ENCODE results near the gene GPX2. TPM values are rescaled to one million over a fixed set of nuclear protein-coding genes. Genes with fewer than 3 reads are reported as not detected.

Gene GPX2
- total RNA-seq, 1 donor from 2014 or later = not detected

DNA sequence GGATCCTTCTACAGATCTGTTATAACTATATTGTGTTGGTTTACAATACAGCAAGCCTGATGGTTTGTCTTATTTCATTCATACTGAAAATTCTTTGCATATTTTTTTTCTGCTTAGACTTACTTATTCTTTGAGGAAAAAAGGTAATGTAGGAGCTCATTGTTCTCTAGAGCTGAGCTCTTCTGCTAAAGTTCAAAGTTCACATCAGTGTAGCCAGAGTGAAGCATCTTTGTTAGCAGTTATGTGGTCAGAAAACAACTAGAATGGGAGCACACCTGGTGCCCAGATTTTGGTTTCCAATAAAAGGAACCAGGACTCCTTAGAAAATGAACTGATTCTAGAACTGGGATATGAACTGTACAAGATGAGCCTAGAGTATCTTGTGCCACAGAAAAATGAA lies 10.3 kb downstream of the GPX2 start:
- H3K27ac ChIP-seq = no peak overlapping the region
- H3K9me3 ChIP-seq (ENCODE audit: low read depth) = no peaks in the 10 kb centered on the region
- H3K9ac ChIP-seq = no peak overlapping the region
- no peak for DNase-seq (ENCODE audit: low spot score)
- no peaks in the 10 kb centered on the region for H3K27me3 ChIP-seq
- H3K27ac Mint-ChIP-seq = no peak overlapping the region
- TF ChIP-seq EZH2 (IDR thresholded peaks at IDR 0.05) (no peak), EZH2phosphoT487 (IDR thresholded peaks at IDR 0.05) (no peak)
- TF ChIP-seq, protein P1, sequence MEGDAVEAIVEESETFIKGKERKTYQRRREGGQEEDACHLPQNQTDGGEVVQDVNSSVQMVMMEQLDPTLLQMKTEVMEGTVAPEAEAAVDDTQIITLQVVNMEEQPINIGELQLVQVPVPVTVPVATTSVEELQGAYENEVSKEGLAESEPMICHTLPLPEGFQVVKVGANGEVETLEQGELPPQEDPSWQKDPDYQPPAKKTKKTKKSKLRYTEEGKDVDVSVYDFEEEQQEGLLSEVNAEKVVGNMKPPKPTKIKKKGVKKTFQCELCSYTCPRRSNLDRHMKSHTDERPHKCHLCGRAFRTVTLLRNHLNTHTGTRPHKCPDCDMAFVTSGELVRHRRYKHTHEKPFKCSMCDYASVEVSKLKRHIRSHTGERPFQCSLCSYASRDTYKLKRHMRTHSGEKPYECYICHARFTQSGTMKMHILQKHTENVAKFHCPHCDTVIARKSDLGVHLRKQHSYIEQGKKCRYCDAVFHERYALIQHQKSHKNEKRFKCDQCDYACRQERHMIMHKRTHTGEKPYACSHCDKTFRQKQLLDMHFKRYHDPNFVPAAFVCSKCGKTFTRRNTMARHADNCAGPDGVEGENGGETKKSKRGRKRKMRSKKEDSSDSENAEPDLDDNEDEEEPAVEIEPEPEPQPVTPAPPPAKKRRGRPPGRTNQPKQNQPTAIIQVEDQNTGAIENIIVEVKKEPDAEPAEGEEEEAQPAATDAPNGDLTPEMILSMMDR (IDR thresholded peaks at IDR 0.05) = no peak
- peaks cover 7% of the 10 kb centered on the region for H3K36me3 Mint-ChIP-seq
- no peaks in the 10 kb centered on the region for H3K4me1 Mint-ChIP-seq
- peaks cover 14% of the 10 kb centered on the region for H3K36me3 ChIP-seq
- no peak overlapping the region for H3K4me3 Mint-ChIP-seq
- no peak overlapping the region for H3K4me3 ChIP-seq
- H3F3A ChIP-seq (ENCODE audit: low read depth) = no peaks in the 10 kb centered on the region
- H3K4me2 ChIP-seq = no peak overlapping the region
- H3K9me3 Mint-ChIP-seq = no peaks in the 10 kb centered on the region
- no peaks in the 10 kb centered on the region for H3K4me1 ChIP-seq
- peaks cover 23% of the 10 kb centered on the region for H4K20me1 ChIP-seq (ENCODE audit: low read depth)
- H3K27me3 Mint-ChIP-seq (ENCODE audit: insufficient read depth, low read depth) = no peaks in the 10 kb centered on the region
- no peaks in the 10 kb centered on the region for H3K79me2 ChIP-seq (ENCODE audit: low read depth)
- H2AFZ ChIP-seq (replicated peaks) = no peak overlapping the region

GRCh38 chr14:64931123-64931522 lies 11.4 kb downstream of the GPX2 start:
- H3K27me3 Mint-ChIP-seq (ENCODE audit: insufficient read depth, low read depth) = no peaks in the 10 kb centered on the region
- H4K20me1 ChIP-seq (ENCODE audit: low read depth) = peaks cover 23% of the 10 kb centered on the region

DNA sequence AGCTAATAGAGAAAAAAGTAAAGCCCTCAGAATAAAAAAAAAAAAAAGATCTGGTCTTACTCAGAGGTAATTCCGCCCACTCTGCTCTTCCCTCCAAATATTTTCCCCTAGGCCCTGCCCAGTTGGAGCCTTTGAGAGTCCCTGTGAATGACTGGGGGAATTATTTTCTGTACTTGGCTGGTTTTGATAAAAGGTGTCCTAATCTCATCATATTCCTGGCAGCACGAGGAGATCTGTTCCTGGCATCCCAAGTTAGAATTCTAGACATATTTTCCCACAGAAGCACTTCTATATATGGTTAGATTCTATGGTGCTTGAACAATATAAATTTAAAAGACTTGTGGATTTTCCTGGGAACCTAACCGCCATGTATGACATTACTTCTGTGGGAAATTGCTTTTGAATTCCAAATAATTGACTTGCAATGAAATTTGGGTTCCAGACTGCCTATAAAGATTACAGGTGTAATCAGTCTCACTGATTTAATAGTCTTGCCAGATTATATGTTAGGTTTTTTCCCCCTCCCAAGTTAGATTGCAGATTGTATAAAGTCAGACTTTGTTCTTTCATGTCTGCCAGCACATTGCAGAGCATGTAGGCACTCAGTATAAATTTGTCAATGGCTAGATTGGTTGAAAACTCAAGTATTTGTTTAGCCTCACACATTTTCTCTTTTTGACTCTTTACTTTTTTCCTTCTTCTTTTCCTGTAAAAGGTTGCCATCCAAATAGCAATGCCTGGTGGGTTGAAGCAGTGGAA lies 12.3 kb downstream of the GPX2 start:
- Mint-ChIP-seq H3K27me3 (ENCODE audit: insufficient read depth, low read depth) (no peaks in the 10 kb centered on the region), H3K9me3 (no peaks in the 10 kb centered on the region)
- DNase-seq (ENCODE audit: low spot score) = no peak

More at GRCh38 chr14:64931123-64931522, 11.4 kb downstream of the GPX2 start:
- Histone ChIP-seq H3F3A (ENCODE audit: low read depth) (no peaks in the 10 kb centered on the region), H3K4me2 (no peak overlapping the region), H3K79me2 (ENCODE audit: low read depth) (no peaks in the 10 kb centered on the region), H3K36me3 (peaks cover 14% of the 10 kb centered on the region), H3K4me1 (no peaks in the 10 kb centered on the region), H2AFZ (replicated peaks) (no peak overlapping the region), H3K4me3 (no peak overlapping the region), H3K27ac (no peak overlapping the region), H3K9ac (no peak overlapping the region), H3K9me3 (ENCODE audit: low read depth) (no peaks in the 10 kb centered on the region), H3K27me3 (no peaks in the 10 kb centered on the region)
- no peak overlapping the region for H3K4me3 Mint-ChIP-seq
- TF ChIP-seq, protein P1 (IDR thresholded peaks at IDR 0.05) = no peak
- TF ChIP-seq EZH2 (IDR thresholded peaks at IDR 0.05) (no peak), EZH2phosphoT487 (IDR thresholded peaks at IDR 0.05) (no peak)
- no peaks in the 10 kb centered on the region for H3K9me3 Mint-ChIP-seq
- H3K4me1 Mint-ChIP-seq = no peaks in the 10 kb centered on the region
- DNase-seq (ENCODE audit: low spot score) = no peak
- peaks cover 7% of the 10 kb centered on the region for H3K36me3 Mint-ChIP-seq
- H3K27ac Mint-ChIP-seq = no peak overlapping the region

More for the DNA sequence above, 12.3 kb downstream of the GPX2 start:
- H3F3A ChIP-seq (ENCODE audit: low read depth) = no peaks in the 10 kb centered on the region
- Mint-ChIP-seq H3K4me3 (no peak overlapping the region), H3K36me3 (peaks cover 7% of the 10 kb centered on the region), H3K27ac (no peak overlapping the region), H3K4me1 (no peaks in the 10 kb centered on the region)
- peaks cover 23% of the 10 kb centered on the region for H4K20me1 ChIP-seq (ENCODE audit: low read depth)
- no peaks in the 10 kb centered on the region for H3K27me3 ChIP-seq
- H3K9ac ChIP-seq = no peak overlapping the region
- H3K36me3 ChIP-seq = peaks cover 14% of the 10 kb centered on the region
- no peak overlapping the region for H3K4me3 ChIP-seq
- H3K4me2 ChIP-seq = no peak overlapping the region
- TF ChIP-seq, protein P1 (IDR thresholded peaks at IDR 0.05) = no peak
- no peak for TF ChIP-seq EZH2phosphoT487 (IDR thresholded peaks at IDR 0.05)
- no peak for TF ChIP-seq EZH2 (IDR thresholded peaks at IDR 0.05)
- H3K79me2 ChIP-seq (ENCODE audit: low read depth) = no peaks in the 10 kb centered on the region
- H2AFZ ChIP-seq (replicated peaks) = no peak overlapping the region
- H3K27ac ChIP-seq = no peak overlapping the region
- no peaks in the 10 kb centered on the region for H3K4me1 ChIP-seq
- H3K9me3 ChIP-seq (ENCODE audit: low read depth) = no peaks in the 10 kb centered on the region
